H4 (cell line): ENCODE measurements around the gene SNX5. TPM values are rescaled to one million over a fixed set of nuclear protein-coding genes. Genes with fewer than 3 reads are reported as not detected.

ENCODE experiments used
- DNase-seq: peaks from one replicate; pipeline ENCODE4 v3.0.0-alpha.2; 2015; ENCODE audit warnings: low spot score
- total RNA-seq: library from RNA; depleted of rRNA; stranded (reverse); fragments of >200 nt; shearing (Covaris generic); gene quantifications from 2 replicates; pipeline ENCODE4 v1.2.3, GENCODE V29; 2014; rRNA removed

Gene SNX5
- total RNA-seq, 1 experiment from 2014 or later, result 114 TPM

DNA sequence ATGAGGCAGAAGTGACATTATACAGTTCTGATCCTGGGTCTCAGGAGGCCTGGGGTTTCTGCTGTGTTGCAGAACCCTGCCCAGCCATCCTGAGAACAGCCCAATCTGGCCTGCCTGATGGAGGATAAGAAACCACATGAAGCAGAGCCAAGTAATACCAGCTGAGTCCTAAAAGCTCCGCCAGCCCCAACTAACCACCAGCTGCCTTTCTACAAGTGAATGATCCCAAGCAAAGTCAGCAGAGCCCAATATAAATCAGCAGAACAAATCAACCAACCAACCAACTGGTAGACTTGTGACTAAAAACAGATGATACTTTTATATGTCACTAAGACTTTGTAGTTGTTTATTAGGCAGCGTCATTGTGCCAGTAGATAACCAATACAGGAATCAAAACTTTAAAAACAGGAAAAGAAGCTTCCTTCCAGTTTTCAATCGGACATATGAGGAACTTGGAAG lies 52.1 kb downstream of the SNX5 start:
- DNase-seq, result no peak

DNA sequence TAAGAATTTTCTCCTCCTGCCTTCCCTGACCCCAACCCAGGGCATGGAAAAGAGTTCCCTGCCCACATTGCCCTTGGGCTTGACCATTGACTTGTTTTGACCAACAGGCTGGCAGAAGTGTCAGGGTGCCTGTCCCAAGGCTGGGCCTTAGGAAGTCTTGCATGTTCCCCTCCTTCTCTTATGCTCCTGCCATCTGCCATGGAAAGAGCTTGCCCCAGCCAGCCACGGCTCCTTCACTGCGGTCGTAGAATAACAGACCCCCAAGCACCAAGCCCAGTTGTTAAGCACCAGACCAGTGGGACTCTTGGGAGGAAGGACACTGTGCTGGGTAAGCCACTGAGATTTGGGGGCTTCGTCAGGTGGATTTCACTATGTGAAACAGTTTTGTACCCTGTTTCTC lies 53.6 kb downstream of the SNX5 start:
- DNase-seq, result no peak

DNA sequence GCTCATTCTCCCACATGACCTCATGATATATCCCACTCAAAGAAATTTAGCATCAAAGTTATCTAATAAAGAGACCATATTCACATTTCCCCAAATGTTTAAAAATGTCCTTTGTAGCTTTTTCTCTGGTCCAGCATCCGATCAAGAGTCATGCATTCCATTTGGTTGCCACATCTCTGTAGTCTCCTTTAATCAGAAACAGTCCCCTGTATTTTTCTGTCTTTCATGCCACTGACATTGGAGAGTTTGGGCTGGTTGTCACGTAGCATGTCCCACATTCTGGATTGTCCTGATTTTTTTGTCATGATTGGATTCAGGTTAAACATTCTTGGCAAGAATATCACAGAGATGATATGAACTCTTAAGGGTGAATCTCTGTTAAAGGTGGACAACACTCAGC lies 55.7 kb downstream of the SNX5 start:
- no peak for DNase-seq

DNA sequence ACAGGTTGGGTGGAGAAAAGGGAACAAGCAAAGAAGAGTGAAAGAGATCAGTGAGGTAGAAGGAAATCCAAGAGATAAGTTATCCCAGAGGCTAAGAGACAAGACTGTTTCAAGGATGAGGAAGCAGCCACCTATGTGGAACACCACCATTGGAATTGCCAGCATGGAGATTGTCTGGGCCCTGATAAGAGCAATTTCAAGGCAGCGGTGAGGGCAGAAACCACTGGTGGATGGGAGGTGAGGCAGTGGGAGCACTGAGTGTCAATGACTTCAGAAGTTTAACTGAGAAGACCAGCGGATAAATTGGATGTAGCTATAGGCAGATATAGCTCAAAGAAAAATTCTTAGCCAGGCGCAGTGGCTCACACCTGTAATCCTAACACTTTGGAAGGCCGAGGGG lies 56.7 kb downstream of the SNX5 start:
- DNase-seq, result no peak

DNA sequence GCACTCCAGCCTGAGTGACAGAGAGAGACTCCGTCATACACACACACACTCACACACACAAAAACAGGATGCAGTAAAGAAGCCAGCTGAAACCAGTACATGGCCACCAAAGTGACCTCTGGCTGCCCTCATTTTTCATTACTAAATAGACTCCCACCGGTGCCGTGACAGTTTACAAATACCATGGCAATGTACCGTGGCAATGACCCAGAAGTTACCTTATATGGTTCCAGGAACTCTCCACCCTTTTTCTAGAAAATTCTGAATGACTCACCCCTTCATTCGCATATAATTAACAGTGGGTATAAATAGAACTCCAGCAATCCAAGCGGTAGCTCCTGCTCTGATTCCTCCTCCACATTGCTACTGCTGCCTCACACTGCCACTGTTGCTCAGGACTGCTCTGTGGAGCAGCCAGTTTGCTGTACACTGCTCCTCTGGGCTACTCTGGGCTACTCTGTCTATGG lies 57.7 kb downstream of the SNX5 start:
- peak; percentile 89 for DNase-seq

DNA sequence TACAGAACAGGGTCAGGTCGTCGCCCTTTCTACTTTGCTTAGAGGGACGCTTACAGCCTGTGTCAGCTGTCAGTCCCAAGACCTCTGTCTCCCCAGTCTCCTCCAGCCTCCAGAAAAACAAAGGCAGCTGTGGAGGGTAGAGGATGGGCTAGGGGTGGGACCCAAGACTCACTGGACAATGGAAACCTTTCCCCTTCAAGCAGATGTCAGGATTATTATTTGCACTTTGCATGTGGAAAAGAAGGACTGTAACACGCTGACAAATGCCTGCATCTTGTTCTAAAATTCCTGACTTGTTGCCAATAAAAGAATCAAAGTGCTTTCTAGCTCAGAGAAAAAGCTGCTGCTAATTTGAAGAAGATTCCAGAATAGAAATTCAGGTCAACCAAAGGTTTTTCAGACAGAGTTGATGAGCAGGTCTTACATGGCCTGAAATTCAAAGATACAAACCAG lies 58.7 kb downstream of the SNX5 start:
- no peak for DNase-seq

DNA sequence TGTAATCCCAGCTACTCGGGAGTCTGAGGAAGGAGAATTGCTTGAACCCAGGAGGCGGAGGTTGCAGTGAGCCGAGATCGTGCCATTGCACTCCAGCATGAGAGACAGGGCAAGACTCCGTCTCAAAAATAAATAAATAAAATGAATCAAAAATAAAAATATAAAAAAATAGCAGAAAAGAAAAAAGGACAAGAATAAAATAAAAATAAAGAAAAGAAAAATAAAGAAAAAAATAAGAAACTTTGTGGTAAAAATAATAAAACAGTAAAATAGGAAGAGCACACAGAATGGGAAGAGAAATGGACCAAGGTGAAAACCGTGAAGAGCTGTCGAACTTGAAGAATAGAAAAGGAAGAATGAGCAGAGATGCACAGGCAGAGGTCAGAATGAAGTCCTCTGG lies 63.0 kb downstream of the SNX5 start:
- no peak for DNase-seq

DNA sequence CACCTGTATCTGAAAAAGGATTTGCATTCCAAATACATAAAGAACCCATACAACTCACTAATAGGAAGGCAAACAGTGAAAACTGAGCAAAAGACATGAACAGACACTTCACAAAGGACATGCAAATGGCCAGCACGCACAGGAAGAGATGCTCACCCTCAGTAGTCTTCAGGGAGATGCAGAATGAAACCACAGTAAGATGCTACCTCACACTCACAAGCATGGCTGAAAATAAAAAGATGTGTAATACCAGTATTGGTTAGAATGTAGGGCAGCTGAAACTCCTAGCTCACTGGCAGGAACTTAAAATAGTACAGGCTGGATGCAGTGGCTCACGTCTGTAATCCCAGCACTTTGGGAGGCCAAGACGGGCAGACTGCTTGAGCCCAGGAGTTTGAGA lies 64.6 kb downstream of the SNX5 start:
- DNase-seq, result no peak

DNA sequence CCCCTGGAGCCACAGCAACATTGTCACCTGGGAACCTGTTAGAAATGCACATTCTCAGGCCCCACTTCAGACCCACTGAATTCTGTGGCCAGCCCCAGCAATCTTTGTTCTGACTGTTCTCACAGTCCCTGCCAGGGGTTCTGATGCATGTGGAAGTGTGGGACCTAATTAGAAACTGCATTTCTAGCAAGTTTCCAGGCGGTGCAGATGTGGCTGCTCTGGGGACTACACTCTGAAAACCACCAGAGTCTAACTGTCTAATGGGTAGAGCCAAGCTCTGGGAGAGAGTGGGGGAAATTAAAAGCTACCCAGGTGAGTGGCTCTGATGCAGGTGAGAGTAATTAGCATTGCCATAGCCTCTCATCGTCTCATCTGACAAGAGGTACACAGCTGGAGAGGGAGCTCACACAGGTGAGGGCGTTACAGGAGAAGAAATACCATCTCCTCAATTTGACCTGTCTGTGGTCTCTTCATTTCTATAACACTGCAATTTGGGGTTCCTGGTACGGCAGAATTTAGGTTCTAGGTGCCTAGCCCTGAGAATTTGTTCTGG lies 66.0 kb downstream of the SNX5 start:
- no peak for DNase-seq

DNA sequence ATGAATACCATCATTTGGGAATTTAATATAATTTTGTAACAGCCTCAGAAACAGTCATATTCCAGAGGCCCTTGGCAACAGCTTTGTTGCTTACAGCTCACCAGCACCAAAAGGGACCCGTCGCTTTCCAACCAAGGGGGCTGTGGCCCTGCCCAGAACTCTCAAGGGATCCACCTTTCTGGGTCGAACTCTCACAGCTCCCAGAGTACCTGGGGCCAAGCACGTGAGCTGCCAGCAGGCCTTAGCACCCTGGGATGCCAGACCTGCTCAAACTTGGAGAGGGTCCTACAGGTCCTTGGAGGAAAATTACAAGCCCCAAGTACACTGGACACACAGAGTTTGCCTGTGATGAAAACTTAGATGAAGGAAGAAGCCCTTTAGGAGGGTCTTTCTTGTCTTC lies 66.6 kb downstream of the SNX5 start:
- no peak for DNase-seq

DNA sequence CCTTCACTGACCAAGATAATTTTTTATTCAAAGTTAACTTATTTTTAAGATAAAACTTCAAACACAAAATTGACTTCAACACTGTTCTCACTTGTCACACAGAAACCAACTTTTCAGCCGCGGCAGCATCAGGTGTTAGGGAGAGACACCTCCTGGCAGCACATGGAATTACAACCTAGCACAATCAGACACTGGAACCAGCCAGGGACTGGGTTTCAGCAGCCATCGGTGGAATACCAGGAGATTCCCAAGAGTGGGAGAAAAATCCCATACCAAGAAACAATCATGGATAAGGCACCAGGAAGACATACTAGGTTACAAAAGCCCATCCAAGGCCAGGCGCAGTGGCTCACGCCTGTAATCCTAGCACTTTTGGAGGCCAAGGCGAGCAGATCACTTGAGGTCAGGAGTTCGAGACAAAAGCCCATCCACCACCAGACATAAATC lies 70.0 kb downstream of the SNX5 start:
- DNase-seq, result peak; percentile 59

DNA sequence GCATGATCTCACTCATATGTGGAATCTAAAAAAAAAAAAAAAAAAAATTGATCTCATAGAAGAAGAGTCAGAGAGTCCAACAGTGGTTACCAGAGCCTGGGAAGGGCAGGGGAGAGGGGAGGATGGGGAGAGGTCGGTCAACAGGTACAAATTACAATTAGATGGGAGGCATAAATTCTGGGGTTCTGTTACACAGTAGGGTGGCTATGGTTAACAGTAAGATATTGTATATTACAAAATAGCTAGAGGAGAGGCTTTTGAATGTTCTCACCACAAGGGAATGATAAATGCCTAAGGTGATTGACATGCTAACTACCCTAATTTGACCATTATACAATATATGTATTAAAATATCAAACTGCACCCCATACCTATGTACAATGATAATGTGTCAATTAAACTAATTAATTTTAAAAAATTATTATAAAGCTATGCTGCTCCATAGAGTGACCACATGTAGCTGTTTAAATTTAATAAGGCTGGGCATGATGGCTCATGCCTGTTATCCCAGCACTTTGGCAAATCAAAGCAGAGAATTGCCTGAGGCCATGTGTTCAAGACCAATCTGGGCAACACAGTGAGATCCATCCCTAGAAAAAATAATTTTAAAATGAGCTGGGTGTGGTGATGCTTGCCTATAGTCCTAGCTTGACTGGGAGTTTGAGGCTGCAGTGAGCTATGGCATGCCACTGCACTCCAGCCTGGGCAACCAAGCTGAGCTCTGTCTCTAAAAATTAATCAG lies 70.9 kb downstream of the SNX5 start:
- DNase-seq, result no peak

DNA sequence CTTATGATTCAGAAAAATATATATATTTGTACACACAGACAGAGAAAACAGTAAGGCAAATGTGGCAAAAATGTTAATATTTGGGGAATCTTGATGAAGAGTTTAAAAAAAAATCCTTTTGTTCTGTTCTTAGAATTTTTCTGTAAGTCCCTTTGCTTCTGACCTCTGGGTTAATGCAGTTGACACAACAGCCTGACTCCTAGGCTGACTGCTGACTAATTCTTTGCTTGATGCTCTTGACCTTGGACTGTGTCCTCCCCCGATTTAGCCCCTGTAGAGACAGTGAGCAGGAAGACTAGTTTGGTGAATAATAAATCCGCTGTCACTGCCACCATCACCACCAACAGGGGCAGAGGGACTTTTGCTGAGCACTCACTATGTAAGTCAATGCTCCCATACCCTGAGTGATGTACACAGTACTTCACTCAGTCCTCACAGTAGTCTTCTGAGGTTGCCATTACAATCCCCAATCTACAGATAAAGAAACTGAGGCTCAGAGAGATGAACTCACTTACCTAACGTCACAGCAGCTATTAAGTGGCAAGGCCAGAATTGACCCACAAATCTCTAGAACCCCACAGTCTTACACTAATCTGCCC lies 71.7 kb downstream of the SNX5 start:
- DNase-seq, result no peak

DNA sequence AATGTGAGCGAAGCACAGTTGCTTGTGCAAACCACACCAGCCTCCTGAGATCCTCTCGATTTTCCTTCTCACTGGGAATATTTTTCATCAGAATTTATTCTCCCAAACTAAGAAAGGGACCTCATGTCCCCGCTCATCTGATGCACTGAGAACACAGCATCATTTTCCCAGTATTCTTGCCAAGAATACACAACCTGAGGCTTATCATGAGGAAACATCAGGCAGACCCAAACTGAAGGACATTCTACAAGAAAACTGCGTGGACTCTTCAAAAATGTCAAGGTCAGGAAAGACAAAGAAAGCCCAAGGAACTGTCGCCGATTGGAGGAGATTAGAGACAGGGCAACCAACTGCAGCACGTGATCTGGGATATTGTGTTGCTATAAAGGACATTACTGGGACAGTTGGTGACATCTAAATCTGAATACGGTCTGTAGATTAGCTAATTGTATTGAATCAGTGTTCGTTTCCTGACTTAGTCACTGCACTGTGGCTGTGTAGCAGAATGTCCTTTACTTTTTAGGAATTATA lies 72.3 kb downstream of the SNX5 start:
- DNase-seq, result no peak

DNA sequence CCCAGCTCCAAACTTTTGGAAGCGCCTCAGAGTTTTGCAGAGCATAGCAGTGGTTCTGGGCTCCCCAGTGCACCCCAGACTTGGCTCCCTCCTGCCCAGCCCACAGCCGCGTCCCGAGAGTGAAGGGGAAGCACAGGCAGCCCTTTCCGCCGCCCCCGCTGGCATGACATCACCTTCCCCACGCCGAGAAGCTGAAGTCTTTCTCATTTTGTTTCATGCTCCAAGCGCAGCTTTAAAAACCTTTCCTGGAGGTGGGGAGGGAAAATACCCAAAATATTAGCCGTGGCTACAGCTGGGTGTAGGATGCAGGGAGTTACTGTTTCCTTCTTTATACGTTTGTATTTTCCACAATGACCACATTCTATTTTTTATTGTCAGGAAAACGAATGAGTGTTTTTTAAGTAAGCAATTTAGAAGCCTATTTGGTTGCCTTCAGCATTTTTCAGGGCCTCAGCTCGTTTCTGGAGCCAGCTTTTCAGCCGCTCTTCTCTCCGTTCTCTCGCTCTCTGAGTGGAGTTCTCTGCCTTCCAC lies 72.9 kb downstream of the SNX5 start:
- no peak for DNase-seq

DNA sequence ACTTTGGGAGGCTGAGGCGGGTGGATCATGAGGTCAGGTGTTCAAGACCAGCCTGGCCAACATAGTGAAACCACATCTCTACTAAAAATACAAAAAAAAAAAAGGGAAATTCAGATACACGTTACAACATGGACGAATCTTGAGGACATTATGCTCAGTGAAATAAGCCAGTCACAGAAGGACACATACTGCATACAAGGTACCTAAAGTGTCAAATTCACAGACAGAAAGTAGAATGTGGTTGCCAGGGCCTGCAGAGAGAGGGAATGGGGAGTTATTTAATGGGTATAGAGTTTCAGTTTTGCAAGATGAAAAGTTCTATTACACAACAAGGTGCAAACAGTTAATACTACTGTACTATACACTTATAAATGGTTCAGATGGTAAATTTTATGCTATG lies 75.1 kb downstream of the SNX5 start:
- DNase-seq, result no peak

DNA sequence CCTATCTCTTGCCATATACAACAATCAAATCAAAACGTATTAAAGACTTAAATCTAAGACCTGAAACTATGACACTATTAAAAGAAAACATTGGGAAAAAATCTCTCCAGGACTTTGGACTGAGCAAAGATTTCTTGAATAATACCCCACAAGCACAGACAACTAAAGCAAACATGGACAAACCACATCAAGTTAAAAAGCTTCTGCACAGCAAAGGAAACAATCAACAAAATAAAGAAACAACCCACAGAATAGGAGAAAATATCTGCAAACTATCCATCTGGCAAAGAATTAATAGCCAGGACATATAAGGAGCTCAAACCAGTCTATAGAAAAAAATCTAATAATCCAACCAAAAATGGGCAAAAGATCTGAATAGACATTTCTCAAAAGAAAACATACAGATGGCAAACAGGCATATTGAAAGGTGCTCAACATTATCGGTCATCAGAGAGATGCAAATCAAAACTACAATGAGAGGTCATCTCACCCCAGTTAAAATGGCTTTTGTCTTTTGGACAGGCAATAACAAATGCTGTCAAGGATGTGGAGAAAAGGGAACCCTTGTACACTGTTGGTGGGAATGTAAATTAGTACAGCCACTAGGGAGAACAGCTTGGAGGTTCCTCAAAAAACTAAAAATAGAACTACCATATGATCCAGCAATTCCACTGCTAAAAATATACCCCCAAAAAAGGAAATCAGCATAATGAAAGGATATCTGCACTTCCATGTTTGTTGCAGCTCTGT lies 76.2 kb downstream of the SNX5 start:
- DNase-seq, result no peak

Other genes starting within 250 kb of the SNX5 start
- gene MGME1, start 224 bp upstream of the SNX5 start, total RNA-seq, result 9.5 and 12.0 TPM in 2 replicates
- 0.47 and 1.5 TPM in 2 replicates for gene OVOL2, start 89.1 kb upstream of the SNX5 start, total RNA-seq
- 11.9 and 15.2 TPM in 2 replicates for gene KAT14, start 169.1 kb upstream of the SNX5 start, total RNA-seq
- gene PET117, start 169.1 kb upstream of the SNX5 start, total RNA-seq, result 17.0 and 20.3 TPM in 2 replicates